NT2/D1 (cell line): Measurements from ENCODE around the gene CLDN10.

Experiments used
- SUZ12 ChIP-seq: IDR thresholded peaks from 2 replicates; pipeline ENCODE4 v1.6.1; 2011; ENCODE audit not compliant: insufficient read length, insufficient read depth; ENCODE audit errors: extremely low read depth
- YY1 ChIP-seq: IDR thresholded peaks from 2 replicates; pipeline ENCODE4 v1.6.1; 2011; ENCODE audit not compliant: insufficient read length, insufficient read depth
- ZNF274 ChIP-seq: IDR thresholded peaks from 2 replicates; pipeline ENCODE4 v1.6.1; 2011; ENCODE audit warnings: mild to moderate bottlenecking, low read depth, low read length

GRCh38 chr13:95564733-95565291 lies 12.3 kb downstream of the CLDN10 start:
- TF ChIP-seq SUZ12 (no peak), YY1 (no peak), ZNF274 (no peak)
